Endodermal cell (in vitro differentiated cells): ENCODE measurements around the gene CTSC. TPM values are rescaled to one million over a fixed set of nuclear protein-coding genes. Genes with fewer than 3 reads are reported as not detected.

Experiments
- DNase-seq: peaks from one replicate; pipeline ENCODE4 v3.0.0-alpha.2; 2017
- H3K27ac ChIP-seq: 2 replicates; pipeline ENCODE4 v1.5.1; 2013; ENCODE audit warnings: mild to moderate bottlenecking, low read depth, low read length, moderate library complexity
- H3K27me3 ChIP-seq: 2 replicates; pipeline ENCODE4 v1.6.1; 2013; ENCODE audit warnings: mild to moderate bottlenecking, low read length, moderate library complexity; ENCODE audit not compliant: insufficient read depth, control insufficient read depth, poor library complexity, severe bottlenecking
- H3K36me3 ChIP-seq: 2 replicates; pipeline ENCODE4 v1.7.0; 2013; ENCODE audit warnings: mild to moderate bottlenecking, low read length, moderate library complexity; ENCODE audit not compliant: control insufficient read depth, insufficient read depth
- H3K4me1 ChIP-seq: one replicate; pipeline ENCODE4 v1.7.0; 2013; ENCODE audit warnings: low read length; ENCODE audit not compliant: control insufficient read depth, insufficient read depth
- H3K4me3 ChIP-seq: 2 replicates; pipeline ENCODE4 v1.5.1; 2013; ENCODE audit warnings: mild to moderate bottlenecking, low read length, moderate library complexity
- H3K9ac ChIP-seq: 2 replicates; pipeline ENCODE4 v1.6.1; 2013; ENCODE audit warnings: mild to moderate bottlenecking, low read length, moderate library complexity; ENCODE audit not compliant: poor library complexity, severe bottlenecking; ENCODE audit errors: extremely low read depth
- H3K9me3 ChIP-seq: 2 replicates; pipeline ENCODE4 v1.6.1; 2013; ENCODE audit warnings: mild to moderate bottlenecking, low read length, moderate library complexity; ENCODE audit not compliant: control insufficient read depth
- H3K27ac Mint-ChIP-seq: 2 replicates; pipeline ENCODE4 v1.8.0; 2020; ENCODE audit warnings: mixed read lengths
- H3K27me3 Mint-ChIP-seq: 2 replicates; pipeline ENCODE4 v1.8.0; 2021; ENCODE audit warnings: mild to moderate bottlenecking, mixed read lengths; ENCODE audit not compliant: insufficient read depth
- H3K36me3 Mint-ChIP-seq: 2 replicates; pipeline ENCODE4 v1.8.0; 2020; ENCODE audit warnings: low read depth, mixed read lengths
- H3K4me1 Mint-ChIP-seq: 2 replicates; pipeline ENCODE4 v1.8.0; 2020; ENCODE audit warnings: mixed read lengths
- H3K4me3 Mint-ChIP-seq: 2 replicates; pipeline ENCODE4 v1.8.0; 2020; ENCODE audit warnings: mild to moderate bottlenecking, moderate library complexity, mixed read lengths
- H3K9me3 Mint-ChIP-seq: 2 replicates; pipeline ENCODE4 v1.8.0; 2020; ENCODE audit warnings: mild to moderate bottlenecking, mixed read lengths
- CTCF ChIP-seq: fragments of 200-600 bp; sonication (generic); conservative IDR thresholded peaks from 2 replicates; pipeline ENCODE4 v1.5.0; 2021; ENCODE audit warnings: antibody characterized with exemption, mild to moderate bottlenecking
- WGBS, 2 experiments: methylation state at CpG; one replicate each; pipeline versions ENCODE4 v1.1.5 to v1.1.7; 2013; ENCODE audit warnings: missing lambda C conversion rate in 2 of 2, mixed read lengths in 1 of 2; ENCODE audit not compliant: insufficient coverage in 1 of 2, insufficient read length in 1 of 2; 5-methylcytosine and 5-hydroxymethylcytosine counted together
- total RNA-seq, 2 donors: library from RNA; stranded (reverse); fragmentation: NEBNext Ultra II Directional in 1 of 2; extraction: Animal tissue kit (Norgen Biotek cat#: 25700) in 1 of 2; gene quantifications; 2 replicates in 1 of 2; 3 replicates in 1 of 2; pipeline ENCODE4 v1.2.1, GENCODE V29; 2021

CTSC gene
- total RNA-seq, 2 donors from 2014 or later, result 234 to 273 TPM

- no peaks in the 10 kb centered on the region for H3K9me3 Mint-ChIP-seq
- Histone ChIP-seq H3K4me1 (no peaks in the 10 kb centered on the region), H3K27ac (no peak overlapping the region), H3K27me3 (no peaks in the 10 kb centered on the region), H3K9me3 (no peaks in the 10 kb centered on the region), H3K36me3 (no peaks in the 10 kb centered on the region), H3K9ac (no peak overlapping the region), H3K4me3 (no peak overlapping the region)
- TF ChIP-seq CTCF, result no peak
- 98 to 100% methylated on average over 1 to 2 of the region's 2 CpGs for WGBS, 2 experiments
- no peaks in the 10 kb centered on the region for H3K27me3 Mint-ChIP-seq
- no peaks in the 10 kb centered on the region for H3K36me3 Mint-ChIP-seq
- H3K4me1 Mint-ChIP-seq, result peaks cover 8% of the 10 kb centered on the region
- no peak overlapping the region for H3K27ac Mint-ChIP-seq
- no peak for DNase-seq
- no peak overlapping the region for H3K4me3 Mint-ChIP-seq
Measured at GRCh38 chr11:88355887-88356286, 18.4 kb upstream of the CTSC start.

- H3K9me3 Mint-ChIP-seq, result no peaks in the 10 kb centered on the region
- H3K27ac ChIP-seq, result no peak overlapping the region
- no peak overlapping the region for H3K27ac Mint-ChIP-seq
- no peaks in the 10 kb centered on the region for H3K27me3 ChIP-seq
- H3K9ac ChIP-seq, result no peak overlapping the region
- no peak overlapping the region for H3K4me3 Mint-ChIP-seq
- peaks cover 6% of the 10 kb centered on the region for H3K4me1 Mint-ChIP-seq
- H3K9me3 ChIP-seq, result no peaks in the 10 kb centered on the region
- WGBS, 2 experiments, result 89 to 100% methylated on average over 2 of the region's 2 CpGs
- no peaks in the 10 kb centered on the region for H3K36me3 Mint-ChIP-seq
- no peaks in the 10 kb centered on the region for H3K36me3 ChIP-seq
- TF ChIP-seq CTCF, result no peak
- no peaks in the 10 kb centered on the region for H3K27me3 Mint-ChIP-seq
- no peak overlapping the region for H3K4me3 ChIP-seq
- no peak for DNase-seq
- H3K4me1 ChIP-seq, result no peaks in the 10 kb centered on the region
Measured at GRCh38 chr11:88354912-88355311, 17.4 kb upstream of the CTSC start.

- H3K27me3 ChIP-seq, result no peaks in the 10 kb centered on the region
- 89 to 90% methylated on average over 3 to 4 of the region's 4 CpGs for WGBS, 2 experiments
Measured at GRCh38 chr11:88353835-88354496, 16.4 kb upstream of the CTSC start.

More at GRCh38 chr11:88353835-88354496, 16.4 kb upstream of the CTSC start:
- H3K36me3 ChIP-seq, result no peaks in the 10 kb centered on the region
- no peak overlapping the region for H3K9ac ChIP-seq
- H3K9me3 ChIP-seq, result no peaks in the 10 kb centered on the region
- Mint-ChIP-seq H3K27me3 (no peaks in the 10 kb centered on the region), H3K9me3 (no peaks in the 10 kb centered on the region), H3K4me1 (peaks cover 2% of the 10 kb centered on the region), H3K27ac (no peak overlapping the region), H3K36me3 (no peaks in the 10 kb centered on the region), H3K4me3 (no peak overlapping the region)
- no peak overlapping the region for H3K27ac ChIP-seq
- DNase-seq, result no peak
- no peaks in the 10 kb centered on the region for H3K4me1 ChIP-seq
- TF ChIP-seq CTCF, result no peak
- H3K4me3 ChIP-seq, result no peak overlapping the region
